HepG2 (cell line): ENCODE measurements around the gene GNG3. TPM values are rescaled to one million over a fixed set of nuclear protein-coding genes. Genes with fewer than 3 reads are reported as not detected.

Source experiments
- ARNTL ChIP-seq: sonication (generic); formaldehyde crosslinking; IDR thresholded peaks from 2 replicates; pipeline ENCODE4 v1.4.0; 2020; ENCODE audit warnings: mild to moderate bottlenecking, missing genetic modification reagents
- CEBPG ChIP-seq: IDR thresholded peaks from 2 replicates; pipeline ENCODE4 v1.6.1; 2016
- CREM ChIP-seq, 2 experiments: sonication (generic) in 1 of 2; formaldehyde crosslinking in 1 of 2; IDR thresholded peaks; 2 replicates each; pipeline versions ENCODE4 v1.4.0 to v1.6.1; 2016 to 2020; ENCODE audit warnings: antibody characterized with exemption in 1 of 2, mild to moderate bottlenecking in 1 of 2, missing genetic modification reagents in 1 of 2
- E2F1 ChIP-seq: sonication (generic); formaldehyde crosslinking; IDR thresholded peaks from 2 replicates; pipeline ENCODE4 v1.5.0; 2020; ENCODE audit warnings: missing genetic modification reagents
- EP300 ChIP-seq, 3 experiments: sonication (generic) in 1 of 3; formaldehyde crosslinking in 1 of 3; IDR thresholded peaks; 2 replicates each; pipeline versions ENCODE4 v1.5.1 to v1.6.1; 2011 to 2020; ENCODE audit warnings: low read depth in 2 of 3, low read length in 2 of 3, borderline replicate concordance in 1 of 3, improper control_type of control experiment in 1 of 3, mild to moderate bottlenecking in 1 of 3, missing genetic modification reagents in 1 of 3, moderate library complexity in 1 of 3
- HHEX ChIP-seq: IDR thresholded peaks from 2 replicates; pipeline ENCODE4 v1.6.1; 2016; ENCODE audit warnings: control low read depth
- IKZF5 ChIP-seq: IDR thresholded peaks from 2 replicates; pipeline ENCODE4 v1.6.1; 2018; ENCODE audit warnings: missing genetic modification reagents, mild to moderate bottlenecking, missing compliant biosample characterization
- KLF9 ChIP-seq: IDR thresholded peaks from 2 replicates; pipeline ENCODE4 v1.6.1; 2016; ENCODE audit warnings: low read depth
- MLLT10 ChIP-seq: sonication (generic); formaldehyde crosslinking; IDR thresholded peaks from 2 replicates; pipeline ENCODE4 v1.4.0; 2020; ENCODE audit warnings: missing genetic modification reagents
- REST ChIP-seq, 2 experiments: IDR thresholded peaks; 2 replicates each; pipeline ENCODE4 v1.6.1; 2011 to 2012; ENCODE audit warnings: low read length in 2 of 2, borderline replicate concordance in 1 of 2, low read depth in 1 of 2, mild to moderate bottlenecking in 1 of 2, moderate library complexity in 1 of 2
- SIN3A ChIP-seq: IDR thresholded peaks from 2 replicates; pipeline ENCODE4 v1.6.1; 2011; ENCODE audit warnings: low read depth, mild to moderate bottlenecking, control low read depth, low read length, borderline replicate concordance
- SIN3B ChIP-seq: fragments of 150-350 bp; IDR thresholded peaks from 2 replicates; pipeline ENCODE4 v1.6.1; 2014; ENCODE audit warnings: low read length
- SUZ12 ChIP-seq: fragments of 150-350 bp; IDR thresholded peaks from 2 replicates; pipeline ENCODE4 v1.6.1; 2014; ENCODE audit warnings: low read depth, low read length
- TGIF2 ChIP-seq: IDR thresholded peaks from 2 replicates; pipeline ENCODE4 v1.6.1; 2016; ENCODE audit warnings: control low read depth, missing compliant biosample characterization
- THYN1 ChIP-seq: sonication (generic); formaldehyde crosslinking; IDR thresholded peaks from 2 replicates; pipeline ENCODE4 v1.8.1; 2023; ENCODE audit warnings: low read depth, mild to moderate bottlenecking, moderate library complexity, missing genetic modification reagents, borderline replicate concordance
- ZBTB2 ChIP-seq: sonication (generic); formaldehyde crosslinking; IDR thresholded peaks from 2 replicates; pipeline ENCODE4 v1.8.0; 2022; ENCODE audit warnings: low read depth, missing genetic modification reagents
- ZNF460 ChIP-seq: sonication (generic); formaldehyde crosslinking; IDR thresholded peaks from 2 replicates; pipeline ENCODE4 v1.5.1; 2020; ENCODE audit warnings: missing genetic modification reagents, mild to moderate bottlenecking, borderline replicate concordance
- ZNF576 ChIP-seq: sonication (generic); formaldehyde crosslinking; IDR thresholded peaks from 2 replicates; pipeline ENCODE4 v1.4.0; 2020; ENCODE audit warnings: mild to moderate bottlenecking, missing genetic modification reagents
- ZNF704 ChIP-seq: sonication (generic); formaldehyde crosslinking; IDR thresholded peaks from 2 replicates; pipeline ENCODE4 v1.8.1; 2023; ENCODE audit warnings: mild to moderate bottlenecking, inconsistent platforms, moderate library complexity, missing genetic modification reagents, borderline replicate concordance
- polyA plus RNA-seq, 8 experiments: library from polyadenylated mRNA; depleted of rRNA in 3 of 8; stranded (reverse) in 7 of 8; unstranded in 1 of 8; fragments of >200 nt; fragmentation: Illumina TruSeq in 4 of 8; extraction: Trizol in 4 of 8; gene quantifications; 2 replicates each; pipeline versions ENCODE4 v1.2.1 to v1.2.3, GENCODE V29; 2011 to 2016; ENCODE audit warnings: low read depth in 4 of 8, missing spikeins in 1 of 8, mixed read lengths in 1 of 8; ENCODE audit not compliant: insufficient read depth in 1 of 8
- total RNA-seq, 5 experiments: library from RNA; depleted of rRNA; stranded (reverse); fragments of >200 nt; fragmentation: Illumina TruSeq; extraction: Trizol; gene quantifications; 2 replicates each; pipeline ENCODE4 v1.2.3, GENCODE V29; 2016; ENCODE audit warnings: low read depth in 1 of 5

The GNG3 gene
- total and polyA plus RNA-seq, 2 of the 13 experiments (the other 11 are each of a cell fraction or from before 2014, with no cell fraction given), result not detected

- TF ChIP-seq TGIF2 (CRISPR knock-in tag), result peak; percentile 17; the same call in 1 of the 2 replicates
- 0 out of 2 replicates have a peak, but pooled peaks have one; percentile 32 for TF ChIP-seq MLLT10 (CRISPR knock-in tag)
- TF ChIP-seq THYN1 (CRISPR knock-in tag), result no peak
- TF ChIP-seq SIN3A, result peak; percentile 2; the same call in 1 of the 2 replicates
- no peak for TF ChIP-seq ZNF704 (CRISPR knock-in tag)
- TF ChIP-seq ZBTB2 (CRISPR knock-in tag), result no peak
- TF ChIP-seq CREM (IDR thresholded peaks at IDR 0.05), result no peak
- TF ChIP-seq CREM (CRISPR knock-in tag; IDR thresholded peaks at IDR 0.05), result no peak
- TF ChIP-seq REST (IDR thresholded peaks at IDR 0.05; ENCODE audit: borderline replicate concordance in 1 of 2, low read depth in 1 of 2, low read length in 2 of 2), result no peak
- TF ChIP-seq ZNF576 (CRISPR knock-in tag), result 0 out of 2 replicates have a peak, but pooled peaks have one; percentile 60
- no peak for TF ChIP-seq ZNF460 (CRISPR knock-in tag)
- TF ChIP-seq SUZ12, result no peak
- no peak for TF ChIP-seq ARNTL (CRISPR knock-in tag)
- TF ChIP-seq KLF9 (CRISPR knock-in tag), result no peak
- peak; percentile 20; the same call in 1 of the 2 replicates for TF ChIP-seq IKZF5
- TF ChIP-seq CEBPG (CRISPR knock-in tag), result no peak
- TF ChIP-seq HHEX (CRISPR knock-in tag), result no peak
- no peak for TF ChIP-seq E2F1 (CRISPR knock-in tag)
- no peak for TF ChIP-seq SIN3B
- TF ChIP-seq EP300 (IDR thresholded peaks at IDR 0.05; ENCODE audit: low read depth in 2 of 2, low read length in 2 of 2), result no peak
- no peak for TF ChIP-seq EP300 (CRISPR knock-in tag; IDR thresholded peaks at IDR 0.05; ENCODE audit: borderline replicate concordance)
These were observed 18.9 kb downstream of the GNG3 start (continued) for GRCh38 chr11:62726156-62726914.
